GM06990 (cell line): ENCODE measurements around the gene PRMT9.

Experiments used
- DNase-seq: peaks from one replicate; pipeline ENCODE4 v3.0.0-alpha.2; 2011; ENCODE audit not compliant: insufficient read length; ENCODE audit errors: extremely low read depth
- H3K27me3 ChIP-seq: replicated peaks from 2 replicates; pipeline ENCODE4 v1.6.0; 2011; ENCODE audit warnings: low read length; ENCODE audit not compliant: control insufficient read depth, insufficient read depth
- H3K36me3 ChIP-seq: 2 replicates; pipeline ENCODE4 v1.5.1; 2011; ENCODE audit warnings: low read length; ENCODE audit not compliant: control insufficient read depth, insufficient read depth
- H3K4me3 ChIP-seq: replicated peaks from 2 replicates; pipeline ENCODE4 v1.5.1; 2011; ENCODE audit warnings: low read depth, mild to moderate bottlenecking, control low read depth, low read length
- TF ChIP-seq, protein P1 (sequence below): IDR thresholded peaks from 2 replicates; pipeline ENCODE4 v1.5.1; 2011; ENCODE audit warnings: low read length, control low read depth, mild to moderate bottlenecking, inconsistent platforms; ENCODE audit not compliant: insufficient read depth, poor library complexity, severe bottlenecking

Gene PRMT9

DNA sequence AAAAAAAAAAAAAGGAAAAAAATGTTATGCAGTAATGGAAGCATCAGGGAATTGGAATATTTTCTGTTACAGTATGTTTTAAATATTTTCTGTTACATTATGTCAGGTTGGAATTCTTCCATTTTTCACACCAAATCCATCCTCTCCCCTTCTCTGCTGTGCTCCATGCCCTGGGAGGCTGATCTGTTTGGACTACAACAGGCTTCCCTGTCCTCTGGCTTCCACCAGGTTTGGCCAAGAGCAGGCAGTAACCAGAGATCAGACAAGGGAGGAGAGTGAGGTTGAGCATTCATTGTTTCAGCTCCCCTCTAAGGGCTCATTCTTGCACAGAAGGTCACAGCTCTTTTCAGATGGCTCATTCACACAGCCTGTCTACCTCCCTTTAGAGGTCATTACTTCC lies 78.5 kb downstream of the PRMT9 start:
- Histone ChIP-seq H3K27me3 (no peaks in the 10 kb centered on the region), H3K36me3 (no peaks in the 10 kb centered on the region), H3K4me3 (no peak overlapping the region)
- no peak for DNase-seq
- TF ChIP-seq, protein P1, sequence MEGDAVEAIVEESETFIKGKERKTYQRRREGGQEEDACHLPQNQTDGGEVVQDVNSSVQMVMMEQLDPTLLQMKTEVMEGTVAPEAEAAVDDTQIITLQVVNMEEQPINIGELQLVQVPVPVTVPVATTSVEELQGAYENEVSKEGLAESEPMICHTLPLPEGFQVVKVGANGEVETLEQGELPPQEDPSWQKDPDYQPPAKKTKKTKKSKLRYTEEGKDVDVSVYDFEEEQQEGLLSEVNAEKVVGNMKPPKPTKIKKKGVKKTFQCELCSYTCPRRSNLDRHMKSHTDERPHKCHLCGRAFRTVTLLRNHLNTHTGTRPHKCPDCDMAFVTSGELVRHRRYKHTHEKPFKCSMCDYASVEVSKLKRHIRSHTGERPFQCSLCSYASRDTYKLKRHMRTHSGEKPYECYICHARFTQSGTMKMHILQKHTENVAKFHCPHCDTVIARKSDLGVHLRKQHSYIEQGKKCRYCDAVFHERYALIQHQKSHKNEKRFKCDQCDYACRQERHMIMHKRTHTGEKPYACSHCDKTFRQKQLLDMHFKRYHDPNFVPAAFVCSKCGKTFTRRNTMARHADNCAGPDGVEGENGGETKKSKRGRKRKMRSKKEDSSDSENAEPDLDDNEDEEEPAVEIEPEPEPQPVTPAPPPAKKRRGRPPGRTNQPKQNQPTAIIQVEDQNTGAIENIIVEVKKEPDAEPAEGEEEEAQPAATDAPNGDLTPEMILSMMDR = no peak

- H3K4me3 ChIP-seq = no peak overlapping the region
- TF ChIP-seq, protein P1 = no peak
- no peaks in the 10 kb centered on the region for H3K36me3 ChIP-seq
- DNase-seq = no peak
- no peaks in the 10 kb centered on the region for H3K27me3 ChIP-seq
These were observed 84.2 kb downstream of the PRMT9 start for GRCh38 chr4:147599769-147600168.

DNA sequence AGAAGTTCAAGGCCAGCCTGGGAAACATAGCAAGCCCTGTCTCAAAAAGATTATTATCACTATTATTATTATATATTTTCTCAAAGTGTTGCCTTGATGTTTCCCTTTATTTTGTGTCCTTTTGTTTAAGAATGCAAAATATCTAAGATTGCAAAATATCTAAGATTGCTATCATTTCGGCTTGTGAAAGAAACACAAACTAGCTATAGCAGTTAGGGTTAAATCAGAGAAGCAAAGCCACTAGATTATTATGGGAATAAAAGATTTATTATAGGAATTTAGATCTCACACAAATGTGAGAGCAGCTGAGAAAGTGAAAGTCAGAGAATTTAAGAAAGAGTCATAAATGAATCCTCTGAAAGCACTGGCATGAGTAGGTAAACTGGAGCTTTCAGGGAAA lies 84.8 kb downstream of the PRMT9 start:
- Histone ChIP-seq H3K4me3 (no peak overlapping the region), H3K27me3 (no peaks in the 10 kb centered on the region), H3K36me3 (no peaks in the 10 kb centered on the region)
- TF ChIP-seq, protein P1 = no peak
- no peak for DNase-seq

DNA sequence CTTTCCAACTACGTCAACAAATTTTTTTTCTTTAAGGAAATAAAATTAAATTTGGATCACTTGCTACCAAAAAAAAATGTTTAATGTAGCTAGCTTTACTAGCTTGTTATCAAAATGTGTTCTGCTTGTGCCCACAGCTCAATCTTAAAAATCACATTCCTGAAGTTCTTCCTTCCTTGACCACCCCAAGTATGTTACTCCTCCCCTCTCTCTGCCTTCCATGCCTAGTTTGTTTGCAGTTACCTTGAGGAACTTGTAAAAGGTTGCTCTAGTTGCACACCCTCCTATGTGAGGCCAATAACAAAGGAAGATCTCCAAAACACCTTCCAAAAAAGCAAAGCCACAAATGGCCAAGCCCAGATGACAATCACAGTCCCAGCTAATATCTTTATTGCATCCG lies 86.4 kb downstream of the PRMT9 start:
- no peak for DNase-seq
- TF ChIP-seq, protein P1 = no peak
- Histone ChIP-seq H3K4me3 (no peak overlapping the region), H3K27me3 (no peaks in the 10 kb centered on the region), H3K36me3 (no peaks in the 10 kb centered on the region)

DNA sequence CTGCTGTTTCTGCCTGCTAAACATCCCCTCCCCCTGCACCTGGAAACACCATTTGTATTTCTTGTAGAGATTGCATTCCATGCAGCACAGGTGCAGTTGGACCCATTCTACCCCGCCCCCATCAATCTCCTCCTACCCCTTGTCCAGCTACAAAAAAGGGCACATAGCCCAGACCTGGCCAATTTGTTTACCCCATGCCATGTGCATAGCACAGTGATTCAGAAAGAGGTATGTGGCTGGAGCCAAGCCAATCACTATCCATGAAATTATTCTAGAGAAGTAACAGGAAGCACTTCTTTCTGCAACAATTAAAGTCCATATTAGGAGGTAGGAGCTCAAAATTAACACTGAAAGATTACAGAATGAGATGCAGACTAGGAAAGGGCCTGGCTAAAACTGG lies 87.0 kb downstream of the PRMT9 start:
- no peaks in the 10 kb centered on the region for H3K36me3 ChIP-seq
- no peak for DNase-seq

DNA sequence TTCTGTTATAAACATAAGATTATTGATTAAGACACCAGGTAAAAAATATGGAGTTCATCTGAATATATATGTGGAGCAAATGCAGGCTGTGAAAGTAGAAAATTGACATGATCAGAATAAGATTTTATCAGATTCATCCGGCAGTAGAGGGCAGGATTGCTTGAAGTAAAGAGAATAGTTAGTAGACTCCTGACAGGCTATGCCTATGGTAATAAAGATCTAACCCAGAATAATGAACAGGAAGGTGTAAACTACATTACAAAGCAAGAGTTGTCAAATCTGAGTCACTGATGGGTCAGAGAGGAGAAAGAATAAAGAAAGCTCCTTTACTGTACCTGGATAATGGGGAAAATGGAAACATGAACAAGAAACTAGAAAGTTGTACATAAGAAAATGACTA lies 87.6 kb downstream of the PRMT9 start:
- no peak for DNase-seq
- no peak overlapping the region for H3K4me3 ChIP-seq
- TF ChIP-seq, protein P1 = no peak
- H3K36me3 ChIP-seq = no peaks in the 10 kb centered on the region
- H3K27me3 ChIP-seq = no peaks in the 10 kb centered on the region

More for the DNA sequence above, 87.0 kb downstream of the PRMT9 start:
- Histone ChIP-seq H3K4me3 (no peak overlapping the region), H3K27me3 (no peaks in the 10 kb centered on the region)
- TF ChIP-seq, protein P1 = no peak
